Omental fat pad (tissue), 4 donors: ENCODE data around the gene PLK4. TPM values are rescaled to one million over a fixed set of nuclear protein-coding genes. Genes with fewer than 3 reads are reported as not detected.
"Not testable (repeated sequence)": the region's sequence is repeated elsewhere in the genome, so short reads cannot be mapped to it uniquely, and the experiment has no call there.

Experiments used
- ATAC-seq: fragments of 150-250 bp; one replicate; pipeline ENCODE4 v1.9.1; 2016; ENCODE audit warnings: mild to moderate bottlenecking, moderate library complexity; ENCODE audit not compliant: low FRiP score
- DNase-seq: peaks from one replicate; pipeline ENCODE4 v3.0.0-alpha.2; 2019; ENCODE audit warnings: low spot score
- CTCF ChIP-seq, 3 donors: fragments of 450-650 bp; IDR thresholded peaks; one replicate each; pipeline ENCODE4 v1.5.1; 2016 to 2017; ENCODE audit warnings: antibody characterized with exemption in 3 of 3, mild to moderate bottlenecking in 3 of 3, moderate library complexity in 2 of 3
- total RNA-seq, 4 donors: library from RNA; depleted of rRNA; stranded (reverse); fragments of >200 nt; gene quantifications; one replicate each; pipeline ENCODE4 v1.1.0, GENCODE V29; 2016

Gene PLK4
- total RNA-seq, 4 donors from 2014 or later = 0.38 to 2.5 (median 1.1) TPM

- no peak for TF ChIP-seq CTCF (IDR thresholded peaks at IDR 0.05)
- ATAC-seq = no peak
- DNase-seq = no peak
Measured at GRCh38 chr4:127896528-127896927, 15.8 kb downstream of the PLK4 start.

DNA sequence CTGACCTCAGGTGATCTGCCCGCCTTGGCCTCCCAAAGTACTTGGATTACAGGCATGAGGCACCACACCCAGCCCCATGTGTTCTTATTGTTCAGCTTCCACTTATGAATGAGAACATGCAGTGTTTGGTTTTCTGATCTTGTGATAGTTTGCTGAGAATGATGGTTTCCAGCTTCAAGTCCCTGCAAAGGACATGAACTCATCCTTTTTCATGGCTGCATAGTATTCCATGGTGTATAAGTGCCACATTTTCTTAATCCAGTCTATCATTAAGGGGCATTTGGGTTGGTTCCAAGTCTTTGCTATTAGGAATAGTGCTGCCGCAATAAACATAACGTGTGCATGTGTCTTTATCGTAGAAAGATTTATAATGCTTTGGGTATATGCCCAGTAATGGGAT, 19.0 kb downstream of the PLK4 start:
- DNase-seq, ATAC-seq: not testable (repeated sequence)

GRCh38 chr4:127905029-127905428, 24.3 kb downstream of the PLK4 start:
- TF ChIP-seq CTCF (IDR thresholded peaks at IDR 0.05) = no peak
- no peak for ATAC-seq

GRCh38 chr4:127916512-127916911, 35.8 kb downstream of the PLK4 start:
- DNase-seq = no peak
- no peak for ATAC-seq

More at GRCh38 chr4:127905029-127905428, 24.3 kb downstream of the PLK4 start:
- DNase-seq = no peak

GRCh38 chr4:127917151-127917550, 36.5 kb downstream of the PLK4 start:
- ATAC-seq (no peak), DNase-seq (no peak)
- TF ChIP-seq CTCF (IDR thresholded peaks at IDR 0.05) = no peak

More at GRCh38 chr4:127916512-127916911, 35.8 kb downstream of the PLK4 start:
- TF ChIP-seq CTCF (IDR thresholded peaks at IDR 0.05) = no peak

DNA sequence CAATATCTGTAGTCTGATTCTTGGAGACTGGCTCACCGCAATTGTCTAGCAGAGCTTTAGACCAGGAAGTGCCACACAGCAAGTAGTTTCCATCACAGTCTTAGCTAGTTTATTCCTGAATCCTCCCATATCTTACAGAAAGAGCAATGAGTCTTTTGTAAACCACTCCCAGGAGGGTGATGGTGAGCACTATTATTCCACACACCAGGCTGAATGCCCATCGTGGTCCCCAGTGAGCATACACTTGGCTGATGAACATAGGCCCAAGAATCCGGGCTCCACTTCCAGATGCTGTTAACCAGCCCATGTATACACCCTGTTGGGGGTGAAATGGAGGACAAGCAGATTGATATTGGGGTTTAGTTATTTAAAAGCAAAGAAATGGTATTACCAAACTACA, 39.8 kb downstream of the PLK4 start:
- ATAC-seq = no peak
- TF ChIP-seq CTCF (IDR thresholded peaks at IDR 0.05) = no peak
- DNase-seq = no peak

- no peak for DNase-seq
- TF ChIP-seq CTCF (IDR thresholded peaks at IDR 0.05) = no peak
Measured at GRCh38 chr4:127922226-127922625, 41.5 kb downstream of the PLK4 start.

GRCh38 chr4:127925720-127926119, 45.0 kb downstream of the PLK4 start:
- ATAC-seq, DNase-seq: not testable (repeated sequence)

More at GRCh38 chr4:127922226-127922625, 41.5 kb downstream of the PLK4 start:
- ATAC-seq = no peak
